Activated CD8-positive, alpha-beta memory T cell treated with anti-CD3 and anti-CD28 coated beads, Interleukin-2, amount 10 ng/mL, durations not matched to agents 7 days and 5 days (primary cell): ENCODE results near the gene TRDN. TPM values are rescaled to one million over a fixed set of nuclear protein-coding genes. Genes with fewer than 3 reads are reported as not detected.
A peak's percentile ranks its signal among the peaks of the same experiment; 100 is the strongest.

Experiments
- ATAC-seq: fragments of 150-1000 bp; cut with Tn5 transposase; one replicate; pipeline ENCODE4 v1.10.0; 2021; ENCODE audit warnings: moderate library complexity
- CTCF ChIA-PET: fragments of 350-600 bp; sonication (Branson Sonifier 250); formaldehyde crosslinking; loops from one replicate; lab custom pipeline; 2021; ENCODE audit warnings: antibody characterized with exemption; lab: Charles Lee
- DNase-seq: peaks from one replicate; pipeline ENCODE4 v3.0.0-alpha.2; 2020
- H3K27ac Mint-ChIP-seq: one replicate; pipeline ENCODE4 v1.8.0; 2021; ENCODE audit warnings: mild to moderate bottlenecking, mixed read lengths
- H3K27me3 Mint-ChIP-seq: one replicate; pipeline ENCODE4 v1.8.0; 2021; ENCODE audit warnings: mixed read lengths
- H3K36me3 Mint-ChIP-seq: one replicate; pipeline ENCODE4 v1.8.0; 2021; ENCODE audit warnings: mild to moderate bottlenecking, mixed read lengths
- H3K4me1 Mint-ChIP-seq: one replicate; pipeline ENCODE4 v1.8.0; 2021; ENCODE audit warnings: mixed read lengths
- H3K4me3 Mint-ChIP-seq: one replicate; pipeline ENCODE4 v1.8.0; 2021; ENCODE audit warnings: mild to moderate bottlenecking, moderate library complexity, mixed read lengths
- H3K9me3 Mint-ChIP-seq: one replicate; pipeline ENCODE4 v1.8.0; 2022; ENCODE audit warnings: low read depth, mixed read lengths
- total RNA-seq, 2 experiments: library from RNA; stranded (reverse); gene quantifications; one replicate each; pipeline ENCODE4 v1.2.3, GENCODE V29; 2021

TRDN gene
- total RNA-seq, 2 experiments from 2014 or later: not detected

GRCh38 chr6:123430970-123431369, 205.8 kb downstream of the TRDN start:
- Mint-ChIP-seq H3K27ac (no peak overlapping the region), H3K4me3 (no peak overlapping the region), H3K27me3 (no peaks in the 10 kb centered on the region), H3K9me3 (no peaks in the 10 kb centered on the region), H3K36me3 (no peaks in the 10 kb centered on the region), H3K4me1 (no peaks in the 10 kb centered on the region)
- CTCF ChIA-PET: no interaction called here
- DNase-seq (no peak), ATAC-seq (no peak)

- H3K4me3 Mint-ChIP-seq: no peak overlapping the region
- no peaks in the 10 kb centered on the region for H3K4me1 Mint-ChIP-seq
- no peak overlapping the region for H3K27ac Mint-ChIP-seq
- DNase-seq: no peak
- CTCF ChIA-PET: no interaction called here
- ATAC-seq: no peak
- H3K27me3 Mint-ChIP-seq: no peaks in the 10 kb centered on the region
- H3K36me3 Mint-ChIP-seq: no peaks in the 10 kb centered on the region
- no peaks in the 10 kb centered on the region for H3K9me3 Mint-ChIP-seq
Measured at GRCh38 chr6:123427008-123427407, 209.7 kb downstream of the TRDN start.

- Mint-ChIP-seq H3K4me1 (no peaks in the 10 kb centered on the region), H3K36me3 (no peaks in the 10 kb centered on the region), H3K27ac (no peak overlapping the region), H3K9me3 (no peaks in the 10 kb centered on the region), H3K27me3 (no peaks in the 10 kb centered on the region), H3K4me3 (no peak overlapping the region)
- ATAC-seq (no peak), DNase-seq (no peak)
- CTCF ChIA-PET: no interaction called here
Measured at GRCh38 chr6:123423130-123423529, 213.6 kb downstream of the TRDN start.

GRCh38 chr6:123420512-123420911, 216.2 kb downstream of the TRDN start:
- H3K9me3 Mint-ChIP-seq: no peaks in the 10 kb centered on the region
- H3K36me3 Mint-ChIP-seq: no peaks in the 10 kb centered on the region
- H3K4me3 Mint-ChIP-seq: no peak overlapping the region
- DNase-seq (no peak), ATAC-seq (no peak)
- no peaks in the 10 kb centered on the region for H3K4me1 Mint-ChIP-seq
- H3K27me3 Mint-ChIP-seq: no peaks in the 10 kb centered on the region
- no peak overlapping the region for H3K27ac Mint-ChIP-seq
- CTCF ChIA-PET: no interaction called here

DNA sequence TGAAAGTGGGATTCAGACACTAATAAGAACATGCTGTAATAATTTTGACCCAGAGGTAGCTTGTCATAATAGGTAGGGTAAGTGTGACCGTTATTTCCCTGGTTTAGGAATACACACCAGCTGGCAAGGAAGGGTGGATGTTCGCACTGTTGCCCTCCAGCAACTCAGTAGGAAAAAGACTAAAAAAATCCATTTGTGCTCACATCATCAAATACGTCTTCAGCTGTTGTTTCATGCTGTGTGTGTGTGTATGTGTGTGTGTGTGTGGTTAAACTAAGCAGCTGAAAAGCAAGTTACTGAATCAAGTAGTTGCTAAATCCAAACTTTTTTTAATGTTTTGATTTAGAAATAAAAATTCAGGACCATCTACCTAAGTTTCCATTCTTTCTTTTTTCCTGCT, 218.7 kb downstream of the TRDN start:
- Mint-ChIP-seq H3K9me3 (no peaks in the 10 kb centered on the region), H3K36me3 (no peaks in the 10 kb centered on the region), H3K27ac (no peak overlapping the region), H3K27me3 (no peaks in the 10 kb centered on the region), H3K4me3 (no peak overlapping the region), H3K4me1 (no peaks in the 10 kb centered on the region)
- ATAC-seq: no peak
- no peak for DNase-seq
- CTCF ChIA-PET: interaction anchor here (0.9 kb wide), 1 partner anchor 12 kb away, joined by 3 read pairs; no protein-coding TSS in a partner anchor

- Mint-ChIP-seq H3K27ac (no peak overlapping the region), H3K4me3 (no peak overlapping the region), H3K36me3 (no peaks in the 10 kb centered on the region), H3K4me1 (no peaks in the 10 kb centered on the region), H3K27me3 (no peaks in the 10 kb centered on the region), H3K9me3 (no peaks in the 10 kb centered on the region)
- CTCF ChIA-PET: interaction anchor here (0.9 kb wide), 1 partner anchor 12 kb away, joined by 3 read pairs; no protein-coding TSS in a partner anchor
- DNase-seq: no peak
- no peak for ATAC-seq
Measured at GRCh38 chr6:123417535-123417934, 219.2 kb downstream of the TRDN start.

GRCh38 chr6:123415844-123416468, 220.8 kb downstream of the TRDN start:
- Mint-ChIP-seq H3K9me3 (no peaks in the 10 kb centered on the region), H3K4me1 (no peaks in the 10 kb centered on the region), H3K27me3 (no peaks in the 10 kb centered on the region), H3K4me3 (no peak overlapping the region), H3K36me3 (no peaks in the 10 kb centered on the region), H3K27ac (no peak overlapping the region)
- ATAC-seq: no peak
- peak; percentile 58 for DNase-seq
- CTCF ChIA-PET: no interaction called here

- H3K9me3 Mint-ChIP-seq: no peaks in the 10 kb centered on the region
- no peaks in the 10 kb centered on the region for H3K36me3 Mint-ChIP-seq
- no peak for ATAC-seq
- no peaks in the 10 kb centered on the region for H3K27me3 Mint-ChIP-seq
- no peaks in the 10 kb centered on the region for H3K4me1 Mint-ChIP-seq
- no peak overlapping the region for H3K27ac Mint-ChIP-seq
- CTCF ChIA-PET: no interaction called here
- no peak for DNase-seq
- H3K4me3 Mint-ChIP-seq: no peak overlapping the region
Measured at GRCh38 chr6:123404975-123405374, 231.8 kb downstream of the TRDN start.

DNA sequence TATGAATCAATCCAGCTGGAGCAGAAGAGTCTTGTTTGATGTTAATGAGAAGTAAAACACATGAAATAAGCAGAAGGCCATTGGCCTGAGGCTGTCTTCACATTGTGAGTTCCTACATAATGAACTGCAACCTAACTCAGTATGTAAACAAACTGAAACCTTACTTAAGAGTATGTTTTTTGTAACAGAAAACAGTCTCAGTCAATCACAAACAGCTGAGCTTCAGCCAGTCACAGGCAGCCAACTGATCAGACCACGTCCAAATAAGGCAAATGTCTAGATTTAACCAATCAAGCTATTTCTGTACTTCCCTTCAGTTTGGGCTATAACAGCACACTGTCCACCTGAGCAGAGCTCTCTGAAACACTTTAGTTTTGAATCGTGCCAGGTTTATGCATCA, 234.7 kb downstream of the TRDN start:
- Mint-ChIP-seq H3K4me3 (no peak overlapping the region), H3K27ac (no peak overlapping the region), H3K27me3 (no peaks in the 10 kb centered on the region), H3K4me1 (no peaks in the 10 kb centered on the region), H3K9me3 (no peaks in the 10 kb centered on the region), H3K36me3 (no peaks in the 10 kb centered on the region)
- CTCF ChIA-PET: no interaction called here
- DNase-seq (no peak), ATAC-seq (no peak)

DNA sequence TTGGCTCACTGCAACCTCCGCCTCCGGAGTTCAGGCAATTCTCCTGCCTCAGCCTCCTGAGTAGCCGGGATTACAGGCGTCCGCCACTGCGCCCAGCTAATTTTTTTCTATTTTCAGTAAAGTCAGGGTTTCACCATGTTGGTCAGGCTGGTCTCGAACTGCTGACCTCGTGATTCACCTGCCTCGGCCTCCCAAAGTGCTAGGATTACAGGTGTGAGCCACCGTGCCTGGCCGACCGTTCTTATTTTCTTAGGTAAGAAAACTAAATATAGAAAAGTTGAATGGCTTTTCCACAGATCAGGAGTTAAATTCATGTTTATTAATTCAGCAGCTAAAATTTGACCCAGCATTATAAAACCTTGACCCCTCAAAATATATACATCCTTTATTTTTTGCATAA, 238.7 kb downstream of the TRDN start:
- no peak for ATAC-seq
- CTCF ChIA-PET: no interaction called here
- Mint-ChIP-seq H3K36me3 (no peaks in the 10 kb centered on the region), H3K4me1 (no peaks in the 10 kb centered on the region), H3K4me3 (no peak overlapping the region), H3K9me3 (no peaks in the 10 kb centered on the region), H3K27ac (no peak overlapping the region), H3K27me3 (no peaks in the 10 kb centered on the region)
- no peak for DNase-seq

GRCh38 chr6:123393331-123393730, 243.4 kb downstream of the TRDN start:
- Mint-ChIP-seq H3K36me3 (no peaks in the 10 kb centered on the region), H3K27ac (no peak overlapping the region), H3K4me3 (no peak overlapping the region), H3K9me3 (no peaks in the 10 kb centered on the region), H3K4me1 (no peaks in the 10 kb centered on the region), H3K27me3 (no peaks in the 10 kb centered on the region)
- ATAC-seq (no peak), DNase-seq (no peak)
- CTCF ChIA-PET: no interaction called here

GRCh38 chr6:123383718-123384117, 253.0 kb downstream of the TRDN start:
- DNase-seq (no peak), ATAC-seq (no peak)
- peaks cover 2% of the 10 kb centered on the region for H3K9me3 Mint-ChIP-seq
- H3K27ac Mint-ChIP-seq: no peak overlapping the region
- CTCF ChIA-PET: no interaction called here
- H3K36me3 Mint-ChIP-seq: no peaks in the 10 kb centered on the region
- H3K4me1 Mint-ChIP-seq: no peaks in the 10 kb centered on the region
- H3K4me3 Mint-ChIP-seq: no peak overlapping the region
- H3K27me3 Mint-ChIP-seq: no peaks in the 10 kb centered on the region

GRCh38 chr6:123380257-123380656, 256.5 kb downstream of the TRDN start:
- no peak for ATAC-seq
- no peaks in the 10 kb centered on the region for H3K36me3 Mint-ChIP-seq
- CTCF ChIA-PET: no interaction called here
- no peak overlapping the region for H3K27ac Mint-ChIP-seq
- H3K4me3 Mint-ChIP-seq: no peak overlapping the region
- H3K9me3 Mint-ChIP-seq: no peaks in the 10 kb centered on the region
- no peak for DNase-seq
- no peaks in the 10 kb centered on the region for H3K27me3 Mint-ChIP-seq
- no peaks in the 10 kb centered on the region for H3K4me1 Mint-ChIP-seq

DNA sequence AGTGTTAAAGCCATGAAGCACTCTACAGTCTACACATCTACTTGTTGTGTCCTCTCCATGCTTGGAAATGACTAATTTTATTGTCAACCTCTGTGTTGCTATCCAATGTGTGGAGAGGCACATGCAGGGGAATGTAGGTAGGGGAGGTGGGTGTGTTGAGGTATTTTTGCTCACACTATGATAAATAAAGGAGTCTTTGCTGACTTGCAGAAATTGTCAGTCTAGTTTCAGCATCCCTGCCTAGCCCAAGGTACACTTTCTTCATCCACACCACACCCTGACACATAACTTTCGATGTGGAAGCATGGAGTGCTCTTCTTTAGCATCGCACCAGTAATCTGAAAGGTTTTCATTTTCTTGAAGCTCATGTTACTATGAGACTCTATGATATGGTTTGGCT, 264.0 kb downstream of the TRDN start:
- Mint-ChIP-seq H3K36me3 (no peaks in the 10 kb centered on the region), H3K4me1 (no peaks in the 10 kb centered on the region), H3K27me3 (no peaks in the 10 kb centered on the region), H3K27ac (no peak overlapping the region), H3K9me3 (no peaks in the 10 kb centered on the region), H3K4me3 (no peak overlapping the region)
- CTCF ChIA-PET: no interaction called here
- ATAC-seq (no peak), DNase-seq (no peak)

DNA sequence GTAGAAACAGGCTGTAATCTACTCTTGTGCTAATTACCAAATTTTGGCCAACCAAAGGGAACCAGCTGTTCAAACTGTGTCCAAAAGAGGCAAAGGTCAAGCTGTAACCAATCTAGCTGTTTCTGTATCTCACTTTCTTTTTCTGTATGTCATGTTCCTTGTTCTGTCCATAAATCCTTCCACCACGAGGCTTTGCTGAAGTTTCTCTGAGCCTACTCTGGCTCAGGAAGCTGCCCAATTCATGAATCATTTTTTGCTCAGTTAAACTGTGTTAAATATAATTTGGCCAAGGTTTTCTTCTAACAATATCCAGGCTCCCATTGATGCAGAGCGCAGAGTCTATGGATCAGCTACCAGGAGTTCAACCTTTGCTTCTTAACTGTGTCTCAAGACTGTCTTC, 272.8 kb downstream of the TRDN start:
- CTCF ChIA-PET: no interaction called here
- no peaks in the 10 kb centered on the region for H3K4me1 Mint-ChIP-seq
- no peaks in the 10 kb centered on the region for H3K36me3 Mint-ChIP-seq
- peaks cover 4% of the 10 kb centered on the region for H3K9me3 Mint-ChIP-seq
- no peak for DNase-seq
- no peak overlapping the region for H3K27ac Mint-ChIP-seq
- H3K27me3 Mint-ChIP-seq: no peaks in the 10 kb centered on the region
- no peak for ATAC-seq
- no peak overlapping the region for H3K4me3 Mint-ChIP-seq
